HG03432 (cell line): ENCODE results near the gene PTGR3.

ENCODE experiments used
- ATAC-seq: cut with Tn5 transposase; IDR thresholded peaks from one replicate; pipeline ENCODE4 v1.9.1; 2021; ENCODE audit warnings: mild to moderate bottlenecking, moderate library complexity; ENCODE audit not compliant: unreplicated experiment

Gene PTGR3

GRCh38 chr18:75172299-75173124, 36.4 kb downstream of the PTGR3 start:
- peak; percentile 24 for ATAC-seq

GRCh38 chr18:75170916-75171315, 38.0 kb downstream of the PTGR3 start:
- no peak for ATAC-seq

GRCh38 chr18:75170022-75170789, 38.7 kb downstream of the PTGR3 start:
- ATAC-seq: no peak

- ATAC-seq: no peak
Measured at GRCh38 chr18:75169411-75169810, 39.5 kb downstream of the PTGR3 start.

GRCh38 chr18:75168619-75169018, 40.3 kb downstream of the PTGR3 start:
- no peak for ATAC-seq

GRCh38 chr18:75167759-75168618, 41.0 kb downstream of the PTGR3 start:
- no peak for ATAC-seq

- ATAC-seq: no peak
Measured at GRCh38 chr18:75167137-75167536, 41.8 kb downstream of the PTGR3 start.

- no peak for ATAC-seq
Measured at GRCh38 chr18:75165926-75166325, 43.0 kb downstream of the PTGR3 start.

GRCh38 chr18:75164479-75164878, 44.5 kb downstream of the PTGR3 start:
- no peak for ATAC-seq

GRCh38 chr18:75163736-75164135, 45.2 kb downstream of the PTGR3 start:
- no peak for ATAC-seq

- ATAC-seq: no peak
Measured at GRCh38 chr18:75162978-75163377, 46.0 kb downstream of the PTGR3 start.

- ATAC-seq: no peak
Measured at GRCh38 chr18:75162467-75162866, 46.5 kb downstream of the PTGR3 start.

- ATAC-seq: no peak
Measured at GRCh38 chr18:75161256-75162028, 47.5 kb downstream of the PTGR3 start.

- ATAC-seq: no peak
Measured at GRCh38 chr18:75160364-75160763, 48.6 kb downstream of the PTGR3 start.

GRCh38 chr18:75159646-75160356, 49.1 kb downstream of the PTGR3 start:
- no peak for ATAC-seq

GRCh38 chr18:75159238-75159518, 49.8 kb downstream of the PTGR3 start:
- ATAC-seq: no peak
